Skeletal muscle tissue (tissue), 4 donors: ENCODE results near the gene XRN2. TPM values are rescaled to one million over a fixed set of nuclear protein-coding genes. Genes with fewer than 3 reads are reported as not detected.

Experiments
- H3K27ac ChIP-seq: one replicate; pipeline ENCODE4 v1.7.0; 2013; ENCODE audit warnings: mild to moderate bottlenecking, low read depth, low read length, inconsistent platforms
- H3K27me3 ChIP-seq, 3 donors: one replicate each; pipeline ENCODE4 v1.7.0; 2013; ENCODE audit warnings: low read length in 3 of 3; ENCODE audit not compliant: control insufficient read depth in 3 of 3, insufficient read depth in 3 of 3
- H3K36me3 ChIP-seq, 3 donors: one replicate each; pipeline ENCODE4 v1.7.0; 2013; ENCODE audit warnings: low read length in 3 of 3; ENCODE audit not compliant: control insufficient read depth in 3 of 3, insufficient read depth in 3 of 3
- H3K4me1 ChIP-seq, 3 donors: one replicate each; pipeline ENCODE4 v1.7.0; 2013; ENCODE audit warnings: low read length in 3 of 3, mild to moderate bottlenecking in 3 of 3; ENCODE audit not compliant: control insufficient read depth in 3 of 3, insufficient read depth in 3 of 3
- H3K4me3 ChIP-seq, 3 donors: one replicate each; pipeline ENCODE4 v1.7.0; 2013; ENCODE audit warnings: low read length in 3 of 3
- H3K9ac ChIP-seq, 3 donors: one replicate each; pipeline ENCODE4 v1.7.0; 2013; ENCODE audit warnings: low read length in 3 of 3, mild to moderate bottlenecking in 3 of 3, moderate library complexity in 2 of 3, low read depth in 1 of 3
- H3K9me3 ChIP-seq, 3 donors: one replicate each; pipeline ENCODE4 v1.7.0; 2013; ENCODE audit warnings: low read length in 3 of 3; ENCODE audit not compliant: control insufficient read depth in 3 of 3
- total RNA-seq: library from RNA; depleted of rRNA; stranded (reverse); fragments of >200 nt; gene quantifications from one replicate; pipeline ENCODE4 v1.2.3, GENCODE V29; 2014
- donor health status: Osteomylitis.

XRN2 gene
- total RNA-seq, 1 donor from 2014 or later, result 53.8 TPM

- Histone ChIP-seq H3K9me3 (peaks cover 0 to 2% (median 0%) of the 10 kb centered on the region in 3 donors), H3K4me3 (no peak overlapping the region), H3K9ac (no peak overlapping the region), H3K4me1 (peaks cover 0 to 6% (median 0%) of the 10 kb centered on the region in 3 donors), H3K27ac (no peak overlapping the region), H3K36me3 (peaks cover 6 to 20% (median 13%) of the 10 kb centered on the region in 3 donors), H3K27me3 (peaks cover 33 to 43% (median 41%) of the 10 kb centered on the region in 3 donors)
Observed at GRCh38 chr20:21391972-21392352, 88.8 kb downstream of the XRN2 start.

GRCh38 chr20:21393166-21393565 is 90.0 kb downstream of the XRN2 start:
- H3K36me3 ChIP-seq, result peaks cover 3 to 10% (median 4%) of the 10 kb centered on the region in 3 donors
- peaks cover 0 to 2% (median 0%) of the 10 kb centered on the region in 3 donors for H3K9me3 ChIP-seq
- peaks cover 0 to 6% (median 0%) of the 10 kb centered on the region in 3 donors for H3K4me1 ChIP-seq
- no peak overlapping the region for H3K4me3 ChIP-seq
- no peak overlapping the region for H3K27ac ChIP-seq
- peaks cover 44 to 53% (median 52%) of the 10 kb centered on the region in 3 donors for H3K27me3 ChIP-seq
- no peak overlapping the region for H3K9ac ChIP-seq

GRCh38 chr20:21393816-21394519 is 90.8 kb downstream of the XRN2 start:
- H3K4me1 ChIP-seq, result peaks cover 0 to 6% (median 0%) of the 10 kb centered on the region in 3 donors
- peaks cover 0 to 2% (median 0%) of the 10 kb centered on the region in 3 donors for H3K9me3 ChIP-seq
- H3K4me3 ChIP-seq, result no peak overlapping the region
- H3K9ac ChIP-seq, result no peak overlapping the region
- no peak overlapping the region for H3K27ac ChIP-seq
- H3K36me3 ChIP-seq, result peaks cover 0 to 6% (median 3%) of the 10 kb centered on the region in 3 donors
- H3K27me3 ChIP-seq, result peaks cover 50 to 60% (median 55%) of the 10 kb centered on the region in 3 donors

- Histone ChIP-seq H3K9ac (no peak overlapping the region), H3K27me3 (peaks cover 51 to 64% (median 55%) of the 10 kb centered on the region in 3 donors), H3K36me3 (peaks cover 0 to 3% (median under 1%) of the 10 kb centered on the region in 3 donors), H3K4me1 (peaks cover 0 to 6% (median 0%) of the 10 kb centered on the region in 3 donors), H3K27ac (no peak overlapping the region), H3K9me3 (peaks cover 0 to 2% (median 0%) of the 10 kb centered on the region in 3 donors), H3K4me3 (no peak overlapping the region)
Observed at GRCh38 chr20:21394551-21394950, 91.4 kb downstream of the XRN2 start.

- Histone ChIP-seq H3K36me3 (peaks cover 0 to under 1% (median 0%) of the 10 kb centered on the region in 3 donors), H3K9ac (no peak overlapping the region), H3K27me3 (peaks cover 55 to 69% (median 60%) of the 10 kb centered on the region in 3 donors), H3K4me3 (no peak overlapping the region), H3K9me3 (peaks cover 0 to 2% (median 0%) of the 10 kb centered on the region in 3 donors), H3K4me1 (peaks cover 0 to 6% (median 0%) of the 10 kb centered on the region in 3 donors), H3K27ac (no peak overlapping the region)
Observed at GRCh38 chr20:21395051-21395665, 92.0 kb downstream of the XRN2 start.

- H3K27ac ChIP-seq, result no peak overlapping the region
- peaks cover 0 to 2% (median 0%) of the 10 kb centered on the region in 3 donors for H3K9me3 ChIP-seq
- H3K4me3 ChIP-seq, result no peak overlapping the region
- no peaks in the 10 kb centered on the region for H3K36me3 ChIP-seq
- no peak overlapping the region for H3K9ac ChIP-seq
- H3K4me1 ChIP-seq, result peaks cover 0 to 6% (median 0%) of the 10 kb centered on the region in 3 donors
- H3K27me3 ChIP-seq, result peaks cover 62 to 76% (median 67%) of the 10 kb centered on the region in 3 donors
Observed at GRCh38 chr20:21395666-21396598, 92.8 kb downstream of the XRN2 start.

GRCh38 chr20:21396599-21397340 is 93.6 kb downstream of the XRN2 start:
- Histone ChIP-seq H3K4me3 (no peak overlapping the region), H3K27me3 (peaks cover 61 to 77% (median 67%) of the 10 kb centered on the region in 3 donors), H3K27ac (no peak overlapping the region), H3K9me3 (peaks cover 0 to 2% (median 0%) of the 10 kb centered on the region in 3 donors), H3K9ac (no peak overlapping the region), H3K36me3 (no peaks in the 10 kb centered on the region), H3K4me1 (peaks cover 0 to 6% (median 0%) of the 10 kb centered on the region in 3 donors)

- Histone ChIP-seq H3K9ac (no peak within 1 kb of the TSS), H3K4me1 (peaks cover 0 to 6% (median 0%) of the 10 kb centered on the region in 3 donors), H3K4me3 (no peak within 1 kb of the TSS), H3K27me3 (peaks cover 57 to 76% (median 62%) of the 10 kb centered on the region in 3 donors), H3K9me3 (peaks cover 0 to 2% (median 0%) of the 10 kb centered on the region in 3 donors), H3K36me3 (no peaks in the 10 kb centered on the region), H3K27ac (no peak within 1 kb of the TSS)
Observed at GRCh38 chr20:21397341-21398108, 94.4 kb downstream of the XRN2 start, which contains the start of gene NKX2-4. Gene NKX2-4 (minus strand): TSS chr20:21397526. CDS start chr20:21397399, 127 bp downstream.
